Measurements from ENCODE around the gene CPT1C.

- TF ChIP-seq CTCF (IDR thresholded peaks at IDR 0.05; ENCODE audit: low read depth, low read length, poor library complexity, severe bottlenecking): no peak
- no peak for TF ChIP-seq EZH2phosphoT487 (IDR thresholded peaks at IDR 0.05; ENCODE audit: borderline replicate concordance, low read length)
Observed at GRCh38 chr19:49645995-49646394, 44.9 kb upstream of the CPT1C start.
